ENCODE results near the gene KLK8. TPM values are rescaled to one million over a fixed set of nuclear protein-coding genes. Genes with fewer than 3 reads are reported as not detected.
A peak's percentile ranks its signal among the peaks of the same experiment; 100 is the strongest.

The KLK8 gene
- total and polyA plus RNA-seq, 3 experiments from 2014 or later: not detected

DNA sequence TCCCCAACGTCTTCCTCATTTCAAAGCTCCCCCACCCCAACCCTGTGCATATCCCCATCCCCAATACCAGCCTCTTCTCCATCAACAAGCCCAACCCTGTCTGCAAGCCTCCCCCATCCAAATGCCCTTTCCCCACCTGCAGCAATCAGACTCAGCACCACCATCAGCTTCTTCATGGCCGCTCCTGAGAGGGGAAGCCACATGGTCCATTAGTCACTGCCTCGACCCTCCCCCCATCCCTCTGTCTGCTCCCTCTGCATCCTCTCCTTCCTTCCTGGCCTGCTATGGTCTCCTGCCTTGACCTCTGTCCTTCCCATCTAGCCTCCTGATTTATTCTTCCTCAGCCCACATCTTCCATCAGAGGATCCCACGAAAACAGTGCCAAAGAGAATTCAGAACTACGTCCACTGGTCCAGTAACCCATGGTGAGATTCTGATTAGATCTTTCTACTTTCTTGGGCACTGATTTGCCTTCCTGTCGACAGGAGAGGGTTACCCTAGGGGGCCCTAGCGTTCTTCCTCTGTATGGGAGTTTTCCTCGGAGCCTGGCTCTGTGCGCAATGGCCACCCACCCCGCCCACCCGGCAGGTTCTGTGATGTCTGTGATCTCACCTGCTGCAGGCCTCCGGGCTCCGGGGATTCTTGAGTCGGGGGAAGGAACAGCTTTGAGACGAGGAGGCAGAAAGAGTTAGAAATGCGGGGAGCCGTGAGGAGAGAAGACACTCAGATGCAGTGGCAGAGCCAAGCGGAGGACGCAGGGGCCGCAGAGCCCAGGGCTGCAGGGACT is 33.3 kb downstream of the KLK8 start:
- Histone ChIP-seq H3K27me3 (ENCODE audit: insufficient read depth, low read length, poor library complexity, severe bottlenecking) (no peaks in the 10 kb centered on the region), H3K4me1 (ENCODE audit: insufficient read depth, low read length) (no peaks in the 10 kb centered on the region), H3K27ac (ENCODE audit: low read depth, low read length) (no peak overlapping the region), H3K9me3 (ENCODE audit: low read length) (no peaks in the 10 kb centered on the region), H3K4me3 (ENCODE audit: low read length) (no peak overlapping the region), H3K36me3 (ENCODE audit: insufficient read depth, low read length) (no peaks in the 10 kb centered on the region)
- DNase-seq: no peak
- POLR2A ChIA-PET: no interaction called here
- Mint-ChIP-seq H3K9me3 (peaks cover 0 to 8% (median 6%) of the 10 kb centered on the region in 5 donors), H3K4me3 (no peak overlapping the region), H3K27me3 (peaks cover 27 to 53% of the 10 kb centered on the region in 2 donors), H3K27ac (peak overlapping the region in 1 of 8 donors; percentile 43), H3K4me1 (no peaks in the 10 kb centered on the region), H3K36me3 (no peaks in the 10 kb centered on the region)
- CTCF ChIA-PET: no interaction called here

DNA sequence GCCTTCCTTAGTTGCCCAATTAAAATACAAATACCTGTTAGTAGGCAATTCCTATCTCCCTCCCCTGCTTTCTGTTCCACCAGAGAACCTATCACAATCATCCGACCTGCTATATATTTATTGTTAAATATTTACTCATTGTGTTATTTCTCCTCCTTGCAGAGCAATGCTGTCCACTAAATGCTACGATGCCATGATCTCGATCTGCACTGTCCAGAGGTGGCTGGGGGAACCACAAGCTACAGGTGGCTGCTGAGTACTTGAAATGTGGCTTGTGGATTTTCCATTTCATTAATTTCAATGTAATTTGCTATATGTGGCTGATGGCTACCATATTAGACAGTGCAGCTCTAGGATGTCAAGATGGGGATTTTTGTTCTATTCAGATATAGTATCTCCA is 37.1 kb downstream of the KLK8 start:
- Mint-ChIP-seq H3K4me1 (no peaks in the 10 kb centered on the region), H3K36me3 (peaks cover 0 to 4% (median 0%) of the 10 kb centered on the region in 3 donors), H3K27me3 (peaks cover 18 to 32% of the 10 kb centered on the region in 2 donors), H3K9me3 (peaks cover 6 to 18% (median 8%) of the 10 kb centered on the region in 5 donors), H3K27ac (no peak overlapping the region), H3K4me3 (no peak overlapping the region)
- H3K4me1 ChIP-seq (ENCODE audit: insufficient read depth, low read length): no peaks in the 10 kb centered on the region
- H3K27ac ChIP-seq (ENCODE audit: low read depth, low read length): no peak overlapping the region
- no peaks in the 10 kb centered on the region for H3K9me3 ChIP-seq (ENCODE audit: low read length)
- H3K27me3 ChIP-seq (ENCODE audit: insufficient read depth, low read length, poor library complexity, severe bottlenecking): no peaks in the 10 kb centered on the region
- H3K4me3 ChIP-seq (ENCODE audit: low read length): no peak overlapping the region
- no peak for DNase-seq
- H3K36me3 ChIP-seq (ENCODE audit: insufficient read depth, low read length): no peaks in the 10 kb centered on the region
- ChIA-PET CTCF (no interaction called here), POLR2A (no interaction called here)

GRCh38 chr19:50963381-50963780 is 38.0 kb downstream of the KLK8 start:
- POLR2A ChIA-PET: no interaction called here
- Mint-ChIP-seq H3K4me1 (no peaks in the 10 kb centered on the region), H3K27me3 (peaks cover 18 to 37% of the 10 kb centered on the region in 2 donors), H3K36me3 (peaks cover 0 to 4% (median 0%) of the 10 kb centered on the region in 3 donors), H3K9me3 (peaks cover 6 to 18% (median 8%) of the 10 kb centered on the region in 5 donors), H3K27ac (peak overlapping the region in 1 of 8 donors; percentile 51), H3K4me3 (no peak overlapping the region)
- CTCF ChIA-PET: no interaction called here
- no peak overlapping the region for H3K27ac ChIP-seq (ENCODE audit: low read depth, low read length)
- H3K27me3 ChIP-seq (ENCODE audit: insufficient read depth, low read length, poor library complexity, severe bottlenecking): no peaks in the 10 kb centered on the region
- DNase-seq: no peak
- no peak overlapping the region for H3K4me3 ChIP-seq (ENCODE audit: low read length)
- H3K36me3 ChIP-seq (ENCODE audit: insufficient read depth, low read length): no peaks in the 10 kb centered on the region
- no peaks in the 10 kb centered on the region for H3K9me3 ChIP-seq (ENCODE audit: low read length)
- no peaks in the 10 kb centered on the region for H3K4me1 ChIP-seq (ENCODE audit: insufficient read depth, low read length)

DNA sequence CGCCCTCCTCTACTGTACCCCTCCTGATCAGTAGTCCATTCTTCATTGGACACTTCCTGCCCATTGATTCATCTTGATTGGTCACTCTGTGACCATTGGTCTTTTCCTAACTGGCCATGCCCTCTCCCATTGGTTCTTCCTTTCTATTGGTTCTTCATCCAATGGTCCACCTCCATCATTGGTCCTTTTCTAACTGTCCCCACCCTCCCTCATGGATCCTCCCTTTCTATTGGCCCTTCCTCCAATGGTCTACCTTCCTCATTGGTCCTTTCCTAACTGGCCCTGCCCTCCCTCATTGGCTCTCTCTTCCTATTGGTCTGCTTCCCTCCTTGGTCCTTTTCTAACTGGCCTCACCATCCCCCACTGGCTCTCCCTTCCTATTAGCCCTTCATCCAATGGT is 39.2 kb downstream of the KLK8 start:
- Histone ChIP-seq H3K36me3 (ENCODE audit: insufficient read depth, low read length) (no peaks in the 10 kb centered on the region), H3K27me3 (ENCODE audit: insufficient read depth, low read length, poor library complexity, severe bottlenecking) (no peaks in the 10 kb centered on the region), H3K4me1 (ENCODE audit: insufficient read depth, low read length) (no peaks in the 10 kb centered on the region), H3K4me3 (ENCODE audit: low read length) (no peak overlapping the region), H3K27ac (ENCODE audit: low read depth, low read length) (no peak overlapping the region), H3K9me3 (ENCODE audit: low read length) (no peaks in the 10 kb centered on the region)
- no peak overlapping the region for H3K4me3 Mint-ChIP-seq
- no peak overlapping the region for H3K27ac Mint-ChIP-seq
- H3K9me3 Mint-ChIP-seq: peaks cover 6 to 18% (median 8%) of the 10 kb centered on the region in 5 donors
- peaks cover 17 to 40% of the 10 kb centered on the region in 2 donors for H3K27me3 Mint-ChIP-seq
- H3K4me1 Mint-ChIP-seq: no peaks in the 10 kb centered on the region
- DNase-seq: no peak
- ChIA-PET POLR2A (no interaction called here), CTCF (no interaction called here)
- H3K36me3 Mint-ChIP-seq: peaks cover 0 to 4% (median 0%) of the 10 kb centered on the region in 3 donors

DNA sequence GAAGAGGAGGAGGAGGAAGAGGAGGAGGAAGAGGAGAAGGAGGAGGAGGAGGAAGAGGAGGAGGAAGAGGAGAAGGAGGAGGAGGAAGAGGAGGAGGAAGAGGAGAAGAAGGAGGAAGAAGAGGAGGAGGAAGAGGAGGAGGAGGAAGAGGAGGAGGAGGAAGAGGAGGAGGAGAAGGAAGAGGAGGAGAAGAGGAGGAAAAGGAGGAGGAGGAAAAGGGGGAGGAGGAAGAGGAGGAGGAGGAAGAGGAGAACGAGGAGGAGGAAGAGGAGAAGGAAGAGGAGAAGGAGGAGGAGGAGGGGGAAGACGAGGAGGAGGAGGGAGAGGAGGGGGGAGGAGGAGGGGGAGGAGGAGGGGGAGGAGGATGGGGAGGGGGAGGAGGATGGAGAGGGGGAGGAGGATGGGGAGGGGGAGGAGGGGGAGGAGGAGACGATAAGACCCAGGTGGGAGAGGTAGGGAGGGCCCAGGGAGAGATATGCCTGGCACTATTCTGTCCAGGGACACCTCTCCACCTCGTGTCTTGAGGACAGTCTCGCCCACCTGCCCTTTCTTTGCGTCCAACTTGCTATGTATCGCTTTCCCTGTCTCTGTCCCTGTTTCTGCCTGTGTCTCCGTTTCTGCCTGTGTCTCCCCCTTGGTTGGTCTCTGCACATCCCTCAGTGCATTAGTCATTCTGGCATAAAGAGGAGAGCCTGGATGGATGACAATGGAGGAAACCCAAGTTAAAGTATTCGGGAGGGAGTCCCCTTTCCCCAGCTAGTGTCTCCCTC is 41.5 kb downstream of the KLK8 start:
- Histone ChIP-seq H3K4me3 (ENCODE audit: low read length) (no peak overlapping the region), H3K27me3 (ENCODE audit: insufficient read depth, low read length, poor library complexity, severe bottlenecking) (no peaks in the 10 kb centered on the region), H3K9me3 (ENCODE audit: low read length) (no peaks in the 10 kb centered on the region), H3K36me3 (ENCODE audit: insufficient read depth, low read length) (no peaks in the 10 kb centered on the region), H3K27ac (ENCODE audit: low read depth, low read length) (no peak overlapping the region), H3K4me1 (ENCODE audit: insufficient read depth, low read length) (no peaks in the 10 kb centered on the region)
- no peak overlapping the region for H3K27ac Mint-ChIP-seq
- no peak for DNase-seq
- CTCF ChIA-PET: no interaction called here
- H3K9me3 Mint-ChIP-seq: peaks cover 6 to 17% (median 8%) of the 10 kb centered on the region in 5 donors
- H3K36me3 Mint-ChIP-seq: peaks cover 0 to 4% (median 0%) of the 10 kb centered on the region in 3 donors
- POLR2A ChIA-PET: no interaction called here
- H3K4me3 Mint-ChIP-seq: no peak overlapping the region
- H3K27me3 Mint-ChIP-seq: peaks cover 12 to 32% of the 10 kb centered on the region in 2 donors
- no peaks in the 10 kb centered on the region for H3K4me1 Mint-ChIP-seq

DNA sequence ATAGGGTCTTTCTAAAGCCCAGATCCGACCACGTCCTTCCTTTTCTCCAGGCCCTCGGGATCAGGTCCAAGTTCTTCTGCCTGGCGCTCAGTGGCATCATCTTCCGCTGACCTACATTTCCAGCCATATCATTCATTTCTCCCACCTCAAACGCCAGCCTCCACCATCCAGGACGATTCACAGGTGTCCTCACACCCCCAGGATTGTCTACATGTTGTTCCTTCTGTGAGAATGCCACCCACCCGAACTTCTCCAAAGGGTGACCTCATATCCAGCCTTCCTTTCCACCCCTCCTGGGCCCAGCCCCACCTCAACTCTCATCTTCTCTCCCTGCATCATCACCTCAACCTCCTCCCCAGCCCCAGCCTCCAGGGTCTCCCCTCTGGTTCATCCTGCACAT is 43.8 kb downstream of the KLK8 start:
- peaks cover 0 to 4% (median 0%) of the 10 kb centered on the region in 3 donors for H3K36me3 Mint-ChIP-seq
- ChIA-PET POLR2A (no interaction called here), CTCF (no interaction called here)
- no peak overlapping the region for H3K27ac ChIP-seq (ENCODE audit: low read depth, low read length)
- H3K9me3 ChIP-seq (ENCODE audit: low read length): no peaks in the 10 kb centered on the region
- H3K4me1 ChIP-seq (ENCODE audit: insufficient read depth, low read length): no peaks in the 10 kb centered on the region
- no peak overlapping the region for H3K4me3 Mint-ChIP-seq
- no peaks in the 10 kb centered on the region for H3K36me3 ChIP-seq (ENCODE audit: insufficient read depth, low read length)
- H3K4me3 ChIP-seq (ENCODE audit: low read length): no peak overlapping the region
- peaks cover 0 to 9% (median 5%) of the 10 kb centered on the region in 5 donors for H3K9me3 Mint-ChIP-seq
- no peak overlapping the region for H3K27ac Mint-ChIP-seq
- H3K27me3 ChIP-seq (ENCODE audit: insufficient read depth, low read length, poor library complexity, severe bottlenecking): no peaks in the 10 kb centered on the region
- H3K27me3 Mint-ChIP-seq: peaks cover 4 to 28% of the 10 kb centered on the region in 2 donors
- no peak for DNase-seq
- H3K4me1 Mint-ChIP-seq: no peaks in the 10 kb centered on the region

- peaks cover 0 to 1% (median 0%) of the 10 kb centered on the region in 3 donors for H3K36me3 Mint-ChIP-seq
These were observed 48.5 kb downstream of the KLK8 start, which contains the start of gene KLK5 for GRCh38 chr19:50952910-50953309. TSS of gene KLK5 (minus strand) at chr19:50953038. CDS start at chr19:50952657, 381 bp downstream.

DNA sequence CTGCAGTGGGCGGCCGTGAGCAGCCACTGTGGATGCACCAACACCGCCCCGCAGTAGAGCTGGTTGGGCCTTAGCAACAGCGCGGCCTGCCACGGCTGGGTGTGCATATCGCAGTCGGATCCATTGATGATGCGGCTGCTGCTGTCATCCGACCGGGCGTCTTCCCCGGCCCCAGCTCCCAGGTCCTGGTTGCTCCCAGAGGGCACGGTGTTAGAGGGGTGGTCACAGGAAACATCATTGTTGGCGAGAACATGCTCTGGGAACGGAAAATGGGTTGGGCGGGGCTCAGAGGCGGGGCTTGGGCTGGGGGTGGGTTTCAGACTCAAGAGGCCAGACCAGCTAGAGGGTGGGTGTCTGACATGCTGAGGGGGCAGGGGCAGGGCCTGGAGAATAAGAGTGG is 51.5 kb downstream of the KLK8 start:
- Histone ChIP-seq H3K4me3 (ENCODE audit: low read length) (no peak overlapping the region), H3K9me3 (ENCODE audit: low read length) (no peaks in the 10 kb centered on the region), H3K27me3 (ENCODE audit: insufficient read depth, low read length, poor library complexity, severe bottlenecking) (no peaks in the 10 kb centered on the region), H3K27ac (ENCODE audit: low read depth, low read length) (no peak overlapping the region), H3K4me1 (ENCODE audit: insufficient read depth, low read length) (no peaks in the 10 kb centered on the region), H3K36me3 (ENCODE audit: insufficient read depth, low read length) (no peaks in the 10 kb centered on the region)
- Mint-ChIP-seq H3K4me3 (no peak overlapping the region), H3K9me3 (peaks cover 0 to 8% (median 5%) of the 10 kb centered on the region in 5 donors), H3K27ac (no peak overlapping the region), H3K36me3 (peaks cover 0 to 1% (median 0%) of the 10 kb centered on the region in 3 donors), H3K27me3 (peaks cover 2 to 37% of the 10 kb centered on the region in 2 donors), H3K4me1 (peaks cover 0 to 2% (median 0%) of the 10 kb centered on the region in 3 donors)
- DNase-seq: no peak
- CTCF ChIA-PET: interaction anchor here (0.7 kb wide), 1 partner anchor 241 kb away, joined by 3 read pairs; no protein-coding TSS in a partner anchor
- POLR2A ChIA-PET: no interaction called here

More at GRCh38 chr19:50952910-50953309, 48.5 kb downstream of the KLK8 start, which contains the start of gene KLK5:
- DNase-seq: no peak
- Mint-ChIP-seq H3K4me3 (no peak within 1 kb of the TSS), H3K27me3 (peaks cover 6 to 35% of the 10 kb centered on the region in 2 donors), H3K4me1 (peaks cover 0 to 2% (median 0%) of the 10 kb centered on the region in 3 donors), H3K27ac (peak within 1 kb of the TSS in 1 of 8 donors; percentile 19), H3K9me3 (peaks cover 0 to 8% (median 0%) of the 10 kb centered on the region in 5 donors)
- no peak within 1 kb of the TSS for H3K27ac ChIP-seq (ENCODE audit: low read depth, low read length)
- H3K4me1 ChIP-seq (ENCODE audit: insufficient read depth, low read length): no peaks in the 10 kb centered on the region
- ChIA-PET CTCF (no interaction called here), POLR2A (no interaction called here)
- H3K9me3 ChIP-seq (ENCODE audit: low read length): no peaks in the 10 kb centered on the region
- H3K4me3 ChIP-seq (ENCODE audit: low read length): no peak within 1 kb of the TSS
- H3K27me3 ChIP-seq (ENCODE audit: insufficient read depth, low read length, poor library complexity, severe bottlenecking): no peaks in the 10 kb centered on the region
- no peaks in the 10 kb centered on the region for H3K36me3 ChIP-seq (ENCODE audit: insufficient read depth, low read length)
